ENCODE measurements around the gene MFSD1.

The MFSD1 gene, protein sequence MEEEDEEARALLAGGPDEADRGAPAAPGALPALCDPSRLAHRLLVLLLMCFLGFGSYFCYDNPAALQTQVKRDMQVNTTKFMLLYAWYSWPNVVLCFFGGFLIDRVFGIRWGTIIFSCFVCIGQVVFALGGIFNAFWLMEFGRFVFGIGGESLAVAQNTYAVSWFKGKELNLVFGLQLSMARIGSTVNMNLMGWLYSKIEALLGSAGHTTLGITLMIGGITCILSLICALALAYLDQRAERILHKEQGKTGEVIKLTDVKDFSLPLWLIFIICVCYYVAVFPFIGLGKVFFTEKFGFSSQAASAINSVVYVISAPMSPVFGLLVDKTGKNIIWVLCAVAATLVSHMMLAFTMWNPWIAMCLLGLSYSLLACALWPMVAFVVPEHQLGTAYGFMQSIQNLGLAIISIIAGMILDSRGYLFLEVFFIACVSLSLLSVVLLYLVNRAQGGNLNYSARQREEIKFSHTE

DNA sequence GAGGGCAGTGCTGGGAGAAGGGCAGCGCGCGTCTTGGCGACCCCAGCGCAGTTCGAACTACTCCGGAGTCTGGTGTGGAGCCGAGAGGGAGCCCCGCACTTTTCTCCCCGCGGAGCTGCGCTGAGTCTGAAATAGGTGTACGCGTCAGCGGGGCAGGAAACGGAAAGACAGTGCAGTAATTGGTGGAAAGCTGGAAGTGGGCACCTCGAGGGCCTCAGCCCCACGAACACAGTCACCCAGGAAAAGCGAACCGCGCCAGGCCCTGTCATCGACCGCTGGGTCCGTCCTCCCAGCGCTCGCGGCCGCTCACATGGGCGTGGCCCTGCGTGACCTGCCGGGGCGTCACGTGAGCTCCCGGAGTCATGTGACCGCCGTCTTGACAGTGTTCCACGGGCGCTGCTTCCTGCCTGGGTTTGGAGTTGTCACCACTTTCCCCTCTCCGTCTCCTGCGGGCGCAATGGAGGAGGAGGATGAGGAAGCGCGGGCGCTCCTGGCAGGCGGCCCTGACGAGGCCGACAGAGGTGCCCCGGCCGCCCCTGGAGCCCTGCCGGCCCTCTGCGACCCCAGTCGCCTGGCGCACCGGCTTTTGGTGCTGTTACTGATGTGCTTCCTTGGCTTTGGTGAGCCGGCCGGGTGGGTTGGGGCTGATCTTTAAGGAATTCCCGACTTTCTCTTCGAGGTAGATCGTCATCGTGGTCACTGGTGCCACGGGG, at the start of gene MFSD1:
Gene MFSD1 (plus strand): TSS at position 359 of the 713 bp plus-strand sequence. CDS start 99 bp downstream, at position 458.
- DNase-seq (ENCODE audit: low read depth): peak; percentile 60
- TF ChIP-seq, protein P1, sequence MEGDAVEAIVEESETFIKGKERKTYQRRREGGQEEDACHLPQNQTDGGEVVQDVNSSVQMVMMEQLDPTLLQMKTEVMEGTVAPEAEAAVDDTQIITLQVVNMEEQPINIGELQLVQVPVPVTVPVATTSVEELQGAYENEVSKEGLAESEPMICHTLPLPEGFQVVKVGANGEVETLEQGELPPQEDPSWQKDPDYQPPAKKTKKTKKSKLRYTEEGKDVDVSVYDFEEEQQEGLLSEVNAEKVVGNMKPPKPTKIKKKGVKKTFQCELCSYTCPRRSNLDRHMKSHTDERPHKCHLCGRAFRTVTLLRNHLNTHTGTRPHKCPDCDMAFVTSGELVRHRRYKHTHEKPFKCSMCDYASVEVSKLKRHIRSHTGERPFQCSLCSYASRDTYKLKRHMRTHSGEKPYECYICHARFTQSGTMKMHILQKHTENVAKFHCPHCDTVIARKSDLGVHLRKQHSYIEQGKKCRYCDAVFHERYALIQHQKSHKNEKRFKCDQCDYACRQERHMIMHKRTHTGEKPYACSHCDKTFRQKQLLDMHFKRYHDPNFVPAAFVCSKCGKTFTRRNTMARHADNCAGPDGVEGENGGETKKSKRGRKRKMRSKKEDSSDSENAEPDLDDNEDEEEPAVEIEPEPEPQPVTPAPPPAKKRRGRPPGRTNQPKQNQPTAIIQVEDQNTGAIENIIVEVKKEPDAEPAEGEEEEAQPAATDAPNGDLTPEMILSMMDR (IDR thresholded peaks at IDR 0.05; ENCODE audit: low read depth, low read length, missing control alignments): no peak
- peak within 1 kb of the TSS; percentile 89 for H3K4me3 ChIP-seq (ENCODE audit: low read depth, low read length)

DNA sequence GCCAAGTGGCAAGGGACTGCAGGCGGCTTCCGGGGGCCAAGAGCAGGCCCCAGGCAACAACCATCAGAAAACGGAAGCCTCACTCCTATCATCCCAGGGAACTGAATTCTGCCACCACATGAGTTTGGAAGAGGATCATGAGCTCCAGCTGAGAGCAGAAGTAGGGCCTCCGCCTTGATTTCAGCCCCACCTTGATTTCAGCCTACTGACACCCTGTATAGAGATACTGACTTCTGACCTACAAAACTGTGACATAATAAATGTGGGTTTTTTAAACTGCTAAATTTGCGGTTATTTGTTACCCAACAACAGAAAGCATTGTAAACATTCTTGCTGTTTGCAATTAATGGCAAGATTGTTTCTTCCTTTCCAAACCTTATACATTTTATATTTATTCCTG, 48.0 kb upstream of the MFSD1 start:
- DNase-seq (ENCODE audit: low read depth): no peak
- TF ChIP-seq, protein P1 (IDR thresholded peaks at IDR 0.05; ENCODE audit: low read depth, low read length, missing control alignments): no peak
- no peak overlapping the region for H3K4me3 ChIP-seq (ENCODE audit: low read depth, low read length)

DNA sequence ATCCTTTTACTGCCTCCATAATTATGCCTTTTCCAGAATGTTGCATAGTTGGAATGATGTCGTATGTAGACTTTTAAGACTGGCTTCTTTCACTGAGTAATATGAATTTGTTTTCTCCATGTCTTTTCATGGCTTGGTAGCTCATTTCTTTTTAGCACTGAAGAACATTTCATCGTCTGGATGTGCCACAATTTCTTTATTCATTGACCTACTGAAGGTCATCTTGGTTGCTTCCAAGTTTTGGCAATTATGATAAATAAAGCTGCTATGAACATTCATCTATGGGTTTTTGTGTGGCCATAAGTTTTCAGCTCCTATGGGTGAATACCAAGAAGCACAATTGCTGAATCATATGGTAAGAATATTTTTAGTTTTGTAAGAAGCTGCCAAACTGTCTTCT, 46.4 kb upstream of the MFSD1 start:
- TF ChIP-seq, protein P1 (IDR thresholded peaks at IDR 0.05; ENCODE audit: low read depth, low read length, missing control alignments): no peak
- H3K4me3 ChIP-seq (ENCODE audit: low read depth, low read length): no peak overlapping the region
- DNase-seq (ENCODE audit: low read depth): no peak

DNA sequence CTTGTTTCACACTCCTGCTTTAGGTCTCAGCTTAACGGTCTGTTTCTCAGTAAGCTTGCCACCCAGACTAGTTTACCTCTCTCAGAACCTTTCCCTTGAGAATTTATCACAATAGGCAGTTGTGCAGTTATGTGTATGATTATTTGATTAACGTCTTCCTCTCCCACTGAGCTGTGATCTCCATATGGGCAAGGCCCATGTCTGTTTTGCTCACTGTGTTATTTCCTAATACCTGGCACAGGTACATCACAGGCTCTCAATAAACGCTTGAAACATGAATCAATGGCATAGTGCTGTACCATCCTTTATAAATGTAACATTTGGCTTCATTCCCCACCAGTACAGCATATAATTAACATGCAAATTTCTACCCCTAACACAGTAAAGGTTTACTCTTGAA, 40.5 kb upstream of the MFSD1 start:
- no peak overlapping the region for H3K4me3 ChIP-seq (ENCODE audit: low read depth, low read length)
- DNase-seq (ENCODE audit: low read depth): no peak
- TF ChIP-seq, protein P1 (IDR thresholded peaks at IDR 0.05; ENCODE audit: low read depth, low read length, missing control alignments): no peak

DNA sequence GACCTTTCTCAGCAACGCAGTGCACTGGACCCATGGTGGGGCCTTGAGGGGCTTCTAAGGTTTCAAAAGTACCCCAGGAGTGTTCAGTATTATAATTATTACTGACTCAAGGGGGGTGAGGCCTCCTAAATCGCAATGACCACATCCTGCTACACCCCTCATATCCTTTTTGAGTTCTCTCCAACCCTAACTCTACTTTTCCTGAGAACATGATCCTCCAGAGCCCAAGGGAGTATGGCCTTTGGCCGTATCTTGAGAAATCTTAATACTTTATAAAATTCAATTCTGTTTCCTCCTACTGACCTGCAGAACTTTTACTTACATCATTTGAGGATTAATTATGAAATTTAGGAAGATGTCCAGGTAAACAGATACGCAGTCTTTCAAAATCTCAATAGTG, 39.2 kb upstream of the MFSD1 start:
- no peak overlapping the region for H3K4me3 ChIP-seq (ENCODE audit: low read depth, low read length)
- TF ChIP-seq, protein P1 (IDR thresholded peaks at IDR 0.05; ENCODE audit: low read depth, low read length, missing control alignments): no peak
- DNase-seq (ENCODE audit: low read depth): no peak

DNA sequence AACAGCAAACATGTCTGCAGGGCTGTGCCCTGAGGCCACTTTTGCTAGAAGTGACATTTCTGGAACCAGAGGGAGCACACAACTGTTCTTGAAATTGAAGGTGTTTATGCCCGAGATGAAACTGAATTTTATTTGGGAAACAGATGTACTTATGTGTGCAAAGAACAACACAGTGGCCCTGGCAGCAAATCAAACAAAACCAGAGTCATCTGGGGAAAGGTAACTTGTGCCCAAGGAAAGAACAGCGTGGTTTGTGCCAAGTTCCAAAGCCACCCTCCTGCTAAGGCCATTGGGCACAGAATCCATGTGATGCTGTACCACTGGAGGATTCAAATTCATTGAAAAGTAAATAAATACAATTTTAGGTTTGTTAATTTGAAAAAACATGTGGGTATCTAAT, 38.4 kb upstream of the MFSD1 start:
- no peak overlapping the region for H3K4me3 ChIP-seq (ENCODE audit: low read depth, low read length)
- TF ChIP-seq, protein P1 (IDR thresholded peaks at IDR 0.05; ENCODE audit: low read depth, low read length, missing control alignments): no peak
- no peak for DNase-seq (ENCODE audit: low read depth)
